Measurements from ENCODE around the gene LAMA5.

The LAMA5 gene

GRCh38 chr20:62274332-62274950 lies 92.7 kb downstream of the LAMA5 start:
- Mint-ChIP-seq H3K4me1 (ENCODE audit: low read depth) (no peaks in the 10 kb centered on the region), H3K4me3 (no peak overlapping the region), H3K36me3 (no peaks in the 10 kb centered on the region), H3K27me3 (no peaks in the 10 kb centered on the region), H3K27ac (no peak overlapping the region), H3K9me3 (ENCODE audit: low read depth) (no peaks in the 10 kb centered on the region)

- Mint-ChIP-seq H3K4me1 (ENCODE audit: low read depth) (no peaks in the 10 kb centered on the region), H3K27ac (no peak overlapping the region), H3K9me3 (ENCODE audit: low read depth) (no peaks in the 10 kb centered on the region), H3K27me3 (no peaks in the 10 kb centered on the region), H3K4me3 (no peak overlapping the region), H3K36me3 (no peaks in the 10 kb centered on the region)
These were observed 93.7 kb downstream of the LAMA5 start for GRCh38 chr20:62273416-62273815.

GRCh38 chr20:62272200-62272599 lies 94.9 kb downstream of the LAMA5 start:
- H3K36me3 Mint-ChIP-seq, result no peaks in the 10 kb centered on the region
- H3K27me3 Mint-ChIP-seq, result no peaks in the 10 kb centered on the region
- H3K27ac Mint-ChIP-seq, result no peak overlapping the region
- H3K9me3 Mint-ChIP-seq (ENCODE audit: low read depth), result no peaks in the 10 kb centered on the region
- no peak overlapping the region for H3K4me3 Mint-ChIP-seq
- H3K4me1 Mint-ChIP-seq (ENCODE audit: low read depth), result no peaks in the 10 kb centered on the region

GRCh38 chr20:62269871-62270270 lies 97.2 kb downstream of the LAMA5 start:
- Mint-ChIP-seq H3K4me1 (ENCODE audit: low read depth) (no peaks in the 10 kb centered on the region), H3K27ac (no peak overlapping the region), H3K27me3 (no peaks in the 10 kb centered on the region), H3K9me3 (ENCODE audit: low read depth) (no peaks in the 10 kb centered on the region), H3K36me3 (peaks cover 6% of the 10 kb centered on the region), H3K4me3 (no peak overlapping the region)

GRCh38 chr20:62269378-62269777 lies 97.7 kb downstream of the LAMA5 start:
- H3K4me3 Mint-ChIP-seq, result no peak overlapping the region
- no peaks in the 10 kb centered on the region for H3K9me3 Mint-ChIP-seq (ENCODE audit: low read depth)
- H3K27ac Mint-ChIP-seq, result no peak overlapping the region
- peaks cover 9% of the 10 kb centered on the region for H3K36me3 Mint-ChIP-seq
- no peaks in the 10 kb centered on the region for H3K27me3 Mint-ChIP-seq
- H3K4me1 Mint-ChIP-seq (ENCODE audit: low read depth), result no peaks in the 10 kb centered on the region

GRCh38 chr20:62268228-62268900 lies 98.7 kb downstream of the LAMA5 start:
- no peak overlapping the region for H3K4me3 Mint-ChIP-seq
- H3K4me1 Mint-ChIP-seq (ENCODE audit: low read depth), result no peaks in the 10 kb centered on the region
- H3K9me3 Mint-ChIP-seq (ENCODE audit: low read depth), result no peaks in the 10 kb centered on the region
- H3K36me3 Mint-ChIP-seq, result peaks cover 9% of the 10 kb centered on the region
- H3K27ac Mint-ChIP-seq, result no peak overlapping the region
- no peaks in the 10 kb centered on the region for H3K27me3 Mint-ChIP-seq

- no peak overlapping the region for H3K27ac Mint-ChIP-seq
- no peaks in the 10 kb centered on the region for H3K4me1 Mint-ChIP-seq (ENCODE audit: low read depth)
- H3K36me3 Mint-ChIP-seq, result peaks cover 9% of the 10 kb centered on the region
- H3K27me3 Mint-ChIP-seq, result no peaks in the 10 kb centered on the region
- H3K9me3 Mint-ChIP-seq (ENCODE audit: low read depth), result no peaks in the 10 kb centered on the region
- no peak overlapping the region for H3K4me3 Mint-ChIP-seq
These were observed 99.6 kb downstream of the LAMA5 start for GRCh38 chr20:62267543-62267942.

- no peaks in the 10 kb centered on the region for H3K4me1 Mint-ChIP-seq (ENCODE audit: low read depth)
- H3K9me3 Mint-ChIP-seq (ENCODE audit: low read depth), result no peaks in the 10 kb centered on the region
- H3K36me3 Mint-ChIP-seq, result peaks cover 9% of the 10 kb centered on the region
- H3K27ac Mint-ChIP-seq, result no peak overlapping the region
- H3K4me3 Mint-ChIP-seq, result no peak overlapping the region
- H3K27me3 Mint-ChIP-seq, result no peaks in the 10 kb centered on the region
These were observed 100.3 kb downstream of the LAMA5 start for GRCh38 chr20:62266851-62267250.

- Mint-ChIP-seq H3K27me3 (no peaks in the 10 kb centered on the region), H3K27ac (no peak overlapping the region), H3K9me3 (ENCODE audit: low read depth) (no peaks in the 10 kb centered on the region), H3K4me3 (no peak overlapping the region), H3K36me3 (peaks cover 9% of the 10 kb centered on the region), H3K4me1 (ENCODE audit: low read depth) (no peaks in the 10 kb centered on the region)
These were observed 100.8 kb downstream of the LAMA5 start for GRCh38 chr20:62266340-62266739.

- Mint-ChIP-seq H3K27ac (no peak overlapping the region), H3K4me3 (no peak overlapping the region), H3K4me1 (ENCODE audit: low read depth) (no peaks in the 10 kb centered on the region), H3K27me3 (no peaks in the 10 kb centered on the region), H3K9me3 (ENCODE audit: low read depth) (no peaks in the 10 kb centered on the region), H3K36me3 (peaks cover 9% of the 10 kb centered on the region)
These were observed 101.7 kb downstream of the LAMA5 start for GRCh38 chr20:62265365-62265764.

GRCh38 chr20:62263396-62263795 lies 103.7 kb downstream of the LAMA5 start:
- Mint-ChIP-seq H3K9me3 (ENCODE audit: low read depth) (no peaks in the 10 kb centered on the region), H3K27ac (no peak overlapping the region), H3K27me3 (no peaks in the 10 kb centered on the region), H3K4me1 (ENCODE audit: low read depth) (no peaks in the 10 kb centered on the region), H3K36me3 (peaks cover 12% of the 10 kb centered on the region), H3K4me3 (no peak overlapping the region)

- Mint-ChIP-seq H3K27ac (no peak overlapping the region), H3K9me3 (ENCODE audit: low read depth) (no peaks in the 10 kb centered on the region), H3K4me3 (no peak overlapping the region), H3K36me3 (peaks cover 13% of the 10 kb centered on the region), H3K27me3 (no peaks in the 10 kb centered on the region), H3K4me1 (ENCODE audit: low read depth) (no peaks in the 10 kb centered on the region)
These were observed 105.0 kb downstream of the LAMA5 start for GRCh38 chr20:62262064-62262463.

- peaks cover 7% of the 10 kb centered on the region for H3K36me3 Mint-ChIP-seq
- H3K27ac Mint-ChIP-seq, result no peak overlapping the region
- no peaks in the 10 kb centered on the region for H3K9me3 Mint-ChIP-seq (ENCODE audit: low read depth)
- H3K4me1 Mint-ChIP-seq (ENCODE audit: low read depth), result peaks cover 5% of the 10 kb centered on the region
- no peaks in the 10 kb centered on the region for H3K27me3 Mint-ChIP-seq
- H3K4me3 Mint-ChIP-seq, result no peak overlapping the region
These were observed 107.9 kb downstream of the LAMA5 start for GRCh38 chr20:62259294-62259565.
